ENCODE results near the gene CDCA4.

CDCA4 gene

GRCh38 chr14:104978746-104979691 is 41.9 kb downstream of the CDCA4 start:
- TF ChIP-seq ZNF274 (IDR thresholded peaks at IDR 0.05; ENCODE audit: low read depth, low read length): no peak
- no peak overlapping the region for H3K4me3 ChIP-seq (ENCODE audit: low read length)

GRCh38 chr14:104977681-104978653 is 42.9 kb downstream of the CDCA4 start, which contains the start of gene AHNAK2:
AHNAK2 (minus strand) TSS chr14:104978374; CDS start chr14:104978237, 137 bp downstream.
- H3K4me3 ChIP-seq (ENCODE audit: low read length): peak within 1 kb of the TSS; percentile 7; the same call in 1 of the 2 replicates

DNA sequence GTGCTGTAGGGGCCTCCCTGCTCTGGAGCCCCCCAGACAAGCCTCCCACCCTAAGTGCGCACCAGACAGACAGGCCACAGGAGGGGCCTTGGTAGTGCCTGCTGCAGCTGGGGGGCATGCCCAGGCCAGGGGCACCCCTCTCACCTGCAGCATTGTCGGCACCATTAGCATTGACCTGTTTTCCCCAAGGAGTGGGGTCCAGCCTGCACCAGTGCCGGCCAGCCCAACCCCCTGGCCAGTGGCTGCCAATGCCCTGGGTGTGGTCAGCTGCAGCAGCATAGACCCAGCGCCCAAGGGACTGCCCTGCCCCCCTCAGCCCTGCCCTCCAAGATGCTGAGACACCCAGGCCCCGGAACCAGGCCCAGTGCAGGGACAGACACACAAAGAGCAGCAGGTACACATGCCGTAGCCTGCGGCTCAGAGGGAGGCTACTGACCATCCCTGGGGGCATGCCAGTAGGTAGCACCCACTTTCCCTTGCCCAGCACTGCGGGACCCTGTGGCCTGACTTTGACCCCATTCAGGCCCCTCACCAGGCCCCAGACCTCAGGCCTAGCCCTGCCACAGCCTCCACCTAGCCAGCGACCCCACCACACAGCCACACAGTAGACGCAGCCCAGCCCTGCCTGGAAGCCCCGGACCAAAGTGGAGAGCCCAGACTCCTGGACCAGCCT is 43.7 kb downstream of the CDCA4 start:
- TF ChIP-seq ZNF274 (IDR thresholded peaks at IDR 0.05; ENCODE audit: low read depth, low read length): no peak
- no peak overlapping the region for H3K4me3 ChIP-seq (ENCODE audit: low read length)

More at GRCh38 chr14:104977681-104978653, 42.9 kb downstream of the CDCA4 start, which contains the start of gene AHNAK2:
- no peak for TF ChIP-seq ZNF274 (IDR thresholded peaks at IDR 0.05; ENCODE audit: low read depth, low read length)

GRCh38 chr14:104976198-104977007 is 44.5 kb downstream of the CDCA4 start:
- no peak for TF ChIP-seq ZNF274 (IDR thresholded peaks at IDR 0.05; ENCODE audit: low read depth, low read length)
- no peak overlapping the region for H3K4me3 ChIP-seq (ENCODE audit: low read length)

DNA sequence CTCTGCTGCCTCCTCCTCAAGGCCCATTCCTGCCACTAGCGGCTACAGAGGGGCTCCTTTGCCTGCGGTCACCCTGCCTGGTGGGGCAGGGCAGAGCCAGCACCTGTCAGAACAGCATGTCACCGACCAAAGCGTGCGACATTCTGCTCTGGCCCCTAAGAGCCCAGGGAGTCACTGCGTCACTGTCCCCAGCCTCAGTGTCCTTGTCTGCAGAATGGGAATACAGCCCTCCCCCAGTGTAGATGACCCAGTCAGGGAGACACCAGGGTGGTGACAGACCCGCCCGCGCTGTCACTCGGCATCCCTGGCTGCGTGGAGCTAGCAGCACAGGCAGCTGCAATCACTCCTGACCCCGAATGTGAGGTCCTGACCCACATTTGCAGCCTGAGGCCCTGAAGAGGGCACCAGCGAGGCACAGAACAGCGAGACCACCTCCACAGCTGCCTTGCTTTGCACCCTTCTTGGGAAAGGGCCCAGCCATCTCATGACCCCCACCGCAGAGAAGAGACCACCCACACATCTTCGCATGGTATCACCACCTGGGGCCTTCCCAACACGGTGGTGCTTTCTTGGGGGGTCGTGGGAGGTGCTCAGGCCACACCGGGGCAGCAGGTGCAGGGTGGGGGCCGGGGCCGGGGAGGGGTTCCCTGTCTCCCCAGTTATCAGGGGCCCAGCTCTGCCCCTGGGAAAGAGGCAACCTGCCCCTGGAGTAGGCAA is 45.2 kb downstream of the CDCA4 start:
- no peak for TF ChIP-seq ZNF274 (IDR thresholded peaks at IDR 0.05; ENCODE audit: low read depth, low read length)
- H3K4me3 ChIP-seq (ENCODE audit: low read length): no peak overlapping the region

DNA sequence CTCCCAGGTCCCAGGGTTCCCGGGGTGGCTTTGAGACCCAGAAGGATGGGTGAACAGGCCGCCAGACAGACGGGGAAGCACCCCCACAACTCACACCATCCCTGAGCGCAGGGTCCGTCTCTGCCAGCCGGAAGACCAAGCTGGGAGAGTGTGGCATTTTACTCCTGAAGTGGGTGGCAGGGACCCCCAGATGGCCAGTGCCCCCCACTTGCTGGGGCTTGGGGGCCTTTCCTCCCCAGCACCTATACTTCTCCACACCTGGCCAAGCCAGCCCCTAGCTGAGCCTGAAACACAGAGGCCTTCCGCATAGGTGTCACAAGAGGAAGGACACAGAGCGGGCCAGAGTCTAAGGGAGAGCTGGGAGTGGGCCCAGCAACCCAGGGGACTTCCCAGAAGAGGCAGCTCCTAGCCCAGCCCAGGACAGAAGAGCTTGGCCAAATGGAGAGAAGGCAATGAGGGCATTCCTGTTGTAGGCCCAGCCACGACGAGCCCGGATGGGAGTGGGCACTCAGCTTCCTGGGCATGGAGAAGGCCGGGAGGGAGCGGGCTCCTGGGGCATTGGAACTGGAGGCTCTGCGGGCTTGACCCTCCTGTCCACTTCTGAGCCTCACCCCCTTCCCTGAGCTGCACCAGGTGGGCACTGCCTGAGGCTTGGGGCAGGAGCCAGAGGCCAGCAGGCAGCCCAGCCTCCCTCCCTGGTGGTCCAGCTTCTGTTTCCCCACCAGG is 46.1 kb downstream of the CDCA4 start:
- no peak for TF ChIP-seq ZNF274 (IDR thresholded peaks at IDR 0.05; ENCODE audit: low read depth, low read length)
- H3K4me3 ChIP-seq (ENCODE audit: low read length): no peak overlapping the region

DNA sequence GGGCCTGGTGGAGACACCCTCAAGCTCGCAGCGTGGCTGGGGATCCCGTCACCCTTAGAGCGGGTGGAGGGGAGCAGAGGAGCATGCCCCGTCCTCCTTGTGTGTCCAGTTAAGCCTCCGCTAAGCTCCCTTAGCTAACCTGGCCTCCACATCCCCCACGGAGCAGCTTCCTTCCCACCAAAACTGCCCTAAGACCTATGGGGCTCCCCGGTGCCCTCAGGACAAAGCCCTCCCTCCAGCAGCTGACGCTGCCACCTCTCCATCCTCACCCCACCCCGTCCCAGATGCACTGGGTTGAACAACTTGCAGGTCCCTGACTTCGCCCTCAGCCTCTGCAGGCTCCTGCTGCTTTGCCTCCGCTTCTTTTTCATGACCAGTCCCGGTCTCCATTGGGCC is 46.7 kb downstream of the CDCA4 start:
- TF ChIP-seq ZNF274 (IDR thresholded peaks at IDR 0.05; ENCODE audit: low read depth, low read length): no peak
- no peak overlapping the region for H3K4me3 ChIP-seq (ENCODE audit: low read length)

- TF ChIP-seq ZNF274 (IDR thresholded peaks at IDR 0.05; ENCODE audit: low read depth, low read length): no peak
- H3K4me3 ChIP-seq (ENCODE audit: low read length): no peak overlapping the region
These were observed 47.3 kb downstream of the CDCA4 start for GRCh38 chr14:104973385-104974145.

GRCh38 chr14:104973135-104973384 is 47.8 kb downstream of the CDCA4 start:
- no peak for TF ChIP-seq ZNF274 (IDR thresholded peaks at IDR 0.05; ENCODE audit: low read depth, low read length)
- no peak overlapping the region for H3K4me3 ChIP-seq (ENCODE audit: low read length)

GRCh38 chr14:104972301-104973134 is 48.4 kb downstream of the CDCA4 start:
- no peak for TF ChIP-seq ZNF274 (IDR thresholded peaks at IDR 0.05; ENCODE audit: low read depth, low read length)
- no peak overlapping the region for H3K4me3 ChIP-seq (ENCODE audit: low read length)
